ENCODE measurements around the gene RHOXF2B.
"Not testable (repeated sequence)": the region's sequence is repeated elsewhere in the genome, so short reads cannot be mapped to it uniquely, and the experiment has no call there.

The RHOXF2B gene

DNA sequence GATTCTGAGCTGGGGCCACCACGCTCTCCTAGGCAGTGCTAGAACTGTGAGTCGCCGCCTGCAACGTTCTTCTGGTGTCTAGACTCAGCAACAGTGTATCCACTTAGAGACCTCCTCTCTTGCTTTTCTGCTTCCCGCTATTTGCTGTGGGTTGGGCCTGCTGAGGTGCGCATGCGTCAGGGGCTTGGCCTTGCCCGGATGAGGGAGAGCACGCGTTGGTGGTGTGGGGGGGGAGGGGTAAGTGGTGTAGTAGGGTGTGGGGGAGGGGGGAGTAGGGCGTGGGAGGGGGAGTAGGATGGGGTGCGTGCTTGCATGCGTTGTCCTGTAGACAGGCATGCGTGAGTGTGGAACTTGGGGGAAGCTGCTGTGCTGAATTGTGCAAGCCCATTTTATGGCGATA lies at the start of gene RHOXF2B:
Gene RHOXF2B, minus strand, starts transcription at position 101 of the 400 bp plus-strand sequence. CDS start 138 bp downstream, outside the sequence.
- not testable (repeated sequence) for H3K27ac ChIP-seq (ENCODE audit: low read length); H3K36me3 ChIP-seq (ENCODE audit: control insufficient read depth, low read depth, low read length); H3K27me3 ChIP-seq (ENCODE audit: control insufficient read depth, insufficient read depth, low read length); H3K9me3 ChIP-seq (ENCODE audit: control insufficient read depth, low read depth, low read length); H3K4me1 ChIP-seq (ENCODE audit: control insufficient read depth, low read depth, low read length); H3K9ac ChIP-seq (ENCODE audit: low read length); H3K4me3 ChIP-seq (ENCODE audit: low read length)

DNA sequence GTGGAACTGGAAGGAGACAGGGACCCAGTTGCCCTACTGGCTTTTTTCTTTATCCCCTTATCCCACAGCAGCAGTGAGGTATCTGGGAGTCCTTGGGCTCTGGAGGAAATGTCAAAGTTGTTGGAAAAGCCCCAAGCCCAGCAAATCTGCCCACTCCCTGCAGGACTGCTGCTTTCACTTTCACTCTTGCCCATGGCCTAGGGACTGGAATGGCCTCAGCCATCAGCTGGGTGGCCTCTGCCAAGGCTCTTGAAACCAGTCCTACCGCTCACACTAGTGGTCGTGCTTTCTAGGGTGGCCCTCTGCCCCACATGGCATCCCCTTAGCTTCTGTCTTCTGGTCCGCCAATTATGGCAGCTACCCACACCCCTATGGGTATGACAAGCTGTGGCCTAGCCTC lies 48.0 kb upstream of the RHOXF2B start:
- no peak overlapping the region for H3K27ac ChIP-seq (ENCODE audit: low read length)
- no peak overlapping the region for H3K4me3 ChIP-seq (ENCODE audit: low read length)
- no peaks in the 10 kb centered on the region for H3K36me3 ChIP-seq (ENCODE audit: control insufficient read depth, low read depth, low read length)
- no peaks in the 10 kb centered on the region for H3K27me3 ChIP-seq (ENCODE audit: control insufficient read depth, insufficient read depth, low read length)
- peaks cover 3% of the 10 kb centered on the region for H3K4me1 ChIP-seq (ENCODE audit: control insufficient read depth, low read depth, low read length)
- H3K9ac ChIP-seq (ENCODE audit: low read length), result no peak overlapping the region
- H3K9me3 ChIP-seq (ENCODE audit: control insufficient read depth, low read depth, low read length), result peaks cover 13% of the 10 kb centered on the region

DNA sequence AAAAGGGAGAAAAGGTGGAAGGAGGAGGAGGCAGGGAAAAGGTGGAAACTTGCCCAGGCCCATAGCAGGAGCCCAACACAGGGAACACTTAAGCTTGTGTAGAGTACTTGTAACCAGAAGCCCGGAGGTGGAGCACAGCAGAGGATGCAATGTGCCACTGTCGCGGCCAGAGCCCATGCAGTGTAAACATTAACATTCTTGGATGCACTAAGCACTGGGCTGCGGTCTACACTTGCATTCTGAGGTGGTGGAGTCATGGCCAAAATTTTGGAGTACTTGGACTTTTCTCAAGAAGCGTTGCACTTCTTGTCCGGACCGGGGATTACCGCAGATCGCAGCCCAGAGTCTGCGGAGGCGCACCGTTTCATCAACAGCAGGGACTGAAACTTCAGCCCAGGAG lies 42.7 kb upstream of the RHOXF2B start:
- H3K9ac ChIP-seq (ENCODE audit: low read length), result no peak overlapping the region
- no peaks in the 10 kb centered on the region for H3K36me3 ChIP-seq (ENCODE audit: control insufficient read depth, low read depth, low read length)
- H3K27me3 ChIP-seq (ENCODE audit: control insufficient read depth, insufficient read depth, low read length), result no peaks in the 10 kb centered on the region
- H3K27ac ChIP-seq (ENCODE audit: low read length), result no peak overlapping the region
- H3K4me1 ChIP-seq (ENCODE audit: control insufficient read depth, low read depth, low read length), result peaks cover 3% of the 10 kb centered on the region
- H3K4me3 ChIP-seq (ENCODE audit: low read length), result no peak overlapping the region
- no peaks in the 10 kb centered on the region for H3K9me3 ChIP-seq (ENCODE audit: control insufficient read depth, low read depth, low read length)

DNA sequence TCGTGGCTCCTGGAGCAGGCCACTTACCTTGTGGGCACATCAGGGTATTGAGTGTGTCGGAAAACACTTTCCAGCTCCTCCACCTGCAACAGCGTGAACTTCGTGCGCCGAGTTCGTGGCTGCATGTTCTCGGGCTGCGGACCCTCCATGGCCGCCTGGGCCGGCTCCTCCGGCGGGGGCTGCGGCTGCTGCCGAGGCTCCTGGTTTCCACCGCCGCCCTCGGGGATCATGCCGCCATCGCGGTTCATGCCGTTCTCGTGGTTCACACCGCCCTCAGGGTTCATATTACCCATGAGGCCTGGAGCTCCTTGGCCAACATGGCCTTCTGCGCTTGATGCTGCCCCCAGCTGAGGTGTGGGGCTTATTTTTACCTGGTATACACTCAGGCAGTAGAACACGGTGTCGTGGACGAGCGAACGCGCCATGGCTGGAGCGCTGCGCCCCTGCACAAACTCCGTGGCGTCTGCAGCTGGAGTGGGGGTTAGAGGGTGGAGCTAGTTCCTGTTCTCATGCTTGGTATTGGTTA lies 38.0 kb upstream of the RHOXF2B start, which contains the start of gene RHOXF1:
Gene RHOXF1, minus strand, starts transcription at position 476 of the 526 bp plus-strand sequence. Its CDS starts 51 bp downstream, at position 425.
- Histone ChIP-seq H3K27ac (ENCODE audit: low read length) (no peak within 1 kb of the TSS), H3K9ac (ENCODE audit: low read length) (no peak within 1 kb of the TSS), H3K9me3 (ENCODE audit: control insufficient read depth, low read depth, low read length) (no peaks in the 10 kb centered on the region), H3K36me3 (ENCODE audit: control insufficient read depth, low read depth, low read length) (no peaks in the 10 kb centered on the region), H3K4me3 (ENCODE audit: low read length) (no peak within 1 kb of the TSS), H3K27me3 (ENCODE audit: control insufficient read depth, insufficient read depth, low read length) (no peaks in the 10 kb centered on the region), H3K4me1 (ENCODE audit: control insufficient read depth, low read depth, low read length) (no peaks in the 10 kb centered on the region)

DNA sequence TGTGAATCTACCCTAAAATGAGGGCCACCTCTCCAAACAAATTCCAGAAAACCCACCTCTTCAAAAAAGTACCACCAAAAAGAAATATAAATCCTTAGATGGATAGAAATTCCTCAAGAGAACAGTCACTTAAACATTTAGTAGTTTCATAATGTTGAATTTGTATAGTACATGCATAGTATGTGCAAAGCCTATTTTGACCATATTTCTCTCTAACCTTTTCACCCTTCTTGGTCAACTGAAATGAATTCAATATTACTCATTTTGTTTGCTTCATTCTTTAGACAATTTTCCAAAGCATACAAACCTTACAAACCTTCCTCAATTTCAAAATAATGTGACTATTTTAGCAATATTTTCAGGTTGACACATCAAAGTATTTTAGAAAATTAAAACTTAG lies 34.1 kb upstream of the RHOXF2B start:
- H3K27me3 ChIP-seq (ENCODE audit: control insufficient read depth, insufficient read depth, low read length), result no peaks in the 10 kb centered on the region
- H3K9me3 ChIP-seq (ENCODE audit: control insufficient read depth, low read depth, low read length), result peaks cover 6% of the 10 kb centered on the region
- H3K4me3 ChIP-seq (ENCODE audit: low read length), result no peak overlapping the region
- H3K4me1 ChIP-seq (ENCODE audit: control insufficient read depth, low read depth, low read length), result no peaks in the 10 kb centered on the region
- H3K27ac ChIP-seq (ENCODE audit: low read length), result no peak overlapping the region
- H3K36me3 ChIP-seq (ENCODE audit: control insufficient read depth, low read depth, low read length), result no peaks in the 10 kb centered on the region
- H3K9ac ChIP-seq (ENCODE audit: low read length), result no peak overlapping the region

DNA sequence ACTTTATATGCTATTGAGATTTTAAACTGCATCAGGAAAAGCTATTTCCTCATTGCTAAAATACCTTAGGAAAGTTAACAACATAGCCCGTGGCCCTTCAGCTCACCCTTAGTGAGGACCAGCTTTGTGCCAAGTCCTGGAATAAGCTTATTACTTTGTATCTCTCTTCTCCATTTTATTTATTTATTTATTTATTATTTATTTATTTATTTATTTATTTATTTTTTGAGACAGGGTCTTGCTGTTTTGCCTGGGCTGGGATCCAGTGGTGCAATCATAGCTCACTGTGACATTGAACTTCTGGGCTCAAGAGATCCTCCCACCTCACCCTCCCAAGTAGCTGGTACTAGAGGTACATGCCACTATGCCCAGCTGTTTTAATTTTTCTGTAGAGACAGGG lies 31.9 kb upstream of the RHOXF2B start:
- no peaks in the 10 kb centered on the region for H3K27me3 ChIP-seq (ENCODE audit: control insufficient read depth, insufficient read depth, low read length)
- no peaks in the 10 kb centered on the region for H3K4me1 ChIP-seq (ENCODE audit: control insufficient read depth, low read depth, low read length)

DNA sequence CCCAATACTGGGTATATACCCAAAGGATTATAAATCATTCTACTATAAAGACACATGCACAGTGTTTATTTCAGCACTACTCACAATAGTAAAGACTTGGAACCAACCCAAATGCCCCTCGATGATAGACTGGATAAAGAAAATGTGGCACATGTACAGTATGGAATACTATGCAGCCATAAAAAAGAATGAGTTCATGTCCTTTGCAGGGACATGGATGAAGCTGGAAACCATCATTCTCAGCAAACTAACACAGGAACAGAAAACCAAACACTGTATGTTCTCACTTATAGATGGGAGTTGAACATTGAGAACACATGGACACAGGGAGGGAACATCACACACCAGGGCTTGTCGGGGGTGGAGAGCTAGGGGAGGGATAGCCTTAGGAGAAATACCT lies 27.2 kb upstream of the RHOXF2B start:
- H3K9me3 ChIP-seq (ENCODE audit: control insufficient read depth, low read depth, low read length), result peaks cover 28% of the 10 kb centered on the region
- not testable (repeated sequence) for H3K27me3 ChIP-seq (ENCODE audit: control insufficient read depth, insufficient read depth, low read length); H3K4me3 ChIP-seq (ENCODE audit: low read length)

More for the DNA sequence above, 31.9 kb upstream of the RHOXF2B start:
- H3K9ac ChIP-seq (ENCODE audit: low read length), result no peak overlapping the region
- H3K4me3 ChIP-seq (ENCODE audit: low read length), result no peak overlapping the region
- H3K27ac ChIP-seq (ENCODE audit: low read length), result no peak overlapping the region
- no peaks in the 10 kb centered on the region for H3K36me3 ChIP-seq (ENCODE audit: control insufficient read depth, low read depth, low read length)
- peaks cover 14% of the 10 kb centered on the region for H3K9me3 ChIP-seq (ENCODE audit: control insufficient read depth, low read depth, low read length)

DNA sequence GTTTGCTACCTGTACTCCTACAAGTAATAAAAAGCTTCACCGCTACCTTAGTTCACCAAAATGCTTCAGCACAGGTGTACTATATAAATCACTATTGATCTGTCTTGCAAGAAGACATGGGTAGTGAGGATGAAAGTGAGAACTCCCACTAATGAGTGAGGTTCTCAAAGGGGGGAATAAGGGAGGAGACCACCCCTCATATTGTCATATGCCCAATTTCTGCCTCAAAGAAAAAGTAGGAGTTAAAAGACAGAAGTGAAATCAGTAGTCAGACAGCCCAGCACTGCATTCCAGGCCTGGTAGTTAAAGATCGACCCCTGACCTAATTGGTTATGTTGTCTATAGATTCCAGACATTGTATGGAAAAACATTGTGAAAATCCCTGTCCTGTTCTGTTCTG lies 23.6 kb upstream of the RHOXF2B start:
- H3K4me3 ChIP-seq (ENCODE audit: low read length); H3K9ac ChIP-seq (ENCODE audit: low read length); H3K4me1 ChIP-seq (ENCODE audit: control insufficient read depth, low read depth, low read length); H3K27me3 ChIP-seq (ENCODE audit: control insufficient read depth, insufficient read depth, low read length); H3K36me3 ChIP-seq (ENCODE audit: control insufficient read depth, low read depth, low read length); H3K27ac ChIP-seq (ENCODE audit: low read length): not testable (repeated sequence)
- H3K9me3 ChIP-seq (ENCODE audit: control insufficient read depth, low read depth, low read length), result peaks cover 23% of the 10 kb centered on the region

More for the DNA sequence above, 27.2 kb upstream of the RHOXF2B start:
- H3K27ac ChIP-seq (ENCODE audit: low read length); H3K36me3 ChIP-seq (ENCODE audit: control insufficient read depth, low read depth, low read length); H3K4me1 ChIP-seq (ENCODE audit: control insufficient read depth, low read depth, low read length); H3K9ac ChIP-seq (ENCODE audit: low read length): not testable (repeated sequence)

DNA sequence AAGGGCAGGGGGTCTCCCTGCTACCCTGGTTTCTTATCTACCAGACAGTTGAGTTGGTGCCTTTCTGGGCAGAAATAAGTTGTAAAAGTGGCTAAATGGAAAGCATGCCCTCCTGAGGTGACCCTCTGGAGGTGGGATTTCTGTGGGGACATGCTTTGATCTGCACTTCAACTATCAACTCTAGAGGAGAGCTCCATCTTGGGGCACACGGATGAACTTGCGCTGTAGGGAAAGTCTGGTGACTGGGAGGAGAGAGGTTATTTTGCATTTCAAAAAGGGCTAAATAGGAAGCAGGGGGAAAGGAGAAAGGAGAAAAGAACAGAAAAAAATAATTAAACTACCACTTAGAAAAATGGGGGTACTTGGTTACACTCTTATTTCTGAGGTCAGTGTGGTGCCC lies 12.7 kb upstream of the RHOXF2B start:
- Histone ChIP-seq H3K9me3 (ENCODE audit: control insufficient read depth, low read depth, low read length) (peaks cover 6% of the 10 kb centered on the region), H3K9ac (ENCODE audit: low read length) (no peak overlapping the region), H3K27me3 (ENCODE audit: control insufficient read depth, insufficient read depth, low read length) (no peaks in the 10 kb centered on the region)

DNA sequence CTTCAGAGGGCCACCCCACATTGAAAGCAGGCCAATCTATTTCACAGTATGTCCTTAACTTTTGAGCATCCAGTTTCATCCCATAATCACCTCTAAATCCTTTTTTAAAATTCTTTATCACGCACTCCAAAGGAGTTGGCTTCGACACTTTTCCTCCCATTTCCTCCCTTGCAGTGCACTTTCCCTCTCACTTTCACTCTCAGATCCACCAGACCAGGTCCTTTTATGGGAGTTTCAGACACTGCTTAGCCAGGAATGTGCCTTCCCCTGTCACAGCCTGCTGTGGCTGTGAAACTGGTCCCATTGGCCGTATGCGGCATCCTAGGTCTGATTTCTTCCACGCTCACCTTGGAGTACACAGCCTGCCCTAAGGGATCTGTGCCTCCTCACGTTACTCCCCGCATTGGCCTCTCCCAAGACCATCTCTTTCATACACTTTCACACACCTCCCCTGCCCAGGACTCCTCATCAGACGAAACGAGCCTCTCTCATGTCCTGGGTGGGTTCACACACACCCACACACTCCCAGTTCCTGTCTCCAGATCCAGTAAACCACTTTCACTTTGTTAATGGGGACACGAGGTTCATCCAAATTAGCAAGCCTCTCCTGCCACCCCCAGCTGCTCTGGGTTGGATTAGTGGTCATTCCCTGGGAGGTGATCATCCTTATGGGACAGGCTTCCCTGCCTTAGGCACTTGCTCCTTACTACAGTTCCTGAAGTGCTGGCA lies 10.0 kb upstream of the RHOXF2B start:
- H3K27me3 ChIP-seq (ENCODE audit: control insufficient read depth, insufficient read depth, low read length), result no peaks in the 10 kb centered on the region
- H3K4me3 ChIP-seq (ENCODE audit: low read length), result no peak overlapping the region
- H3K9ac ChIP-seq (ENCODE audit: low read length), result no peak overlapping the region

More for the DNA sequence above, 12.7 kb upstream of the RHOXF2B start:
- no peaks in the 10 kb centered on the region for H3K36me3 ChIP-seq (ENCODE audit: control insufficient read depth, low read depth, low read length)
- no peak overlapping the region for H3K4me3 ChIP-seq (ENCODE audit: low read length)
- H3K4me1 ChIP-seq (ENCODE audit: control insufficient read depth, low read depth, low read length), result peaks cover 5% of the 10 kb centered on the region
- no peak overlapping the region for H3K27ac ChIP-seq (ENCODE audit: low read length)

DNA sequence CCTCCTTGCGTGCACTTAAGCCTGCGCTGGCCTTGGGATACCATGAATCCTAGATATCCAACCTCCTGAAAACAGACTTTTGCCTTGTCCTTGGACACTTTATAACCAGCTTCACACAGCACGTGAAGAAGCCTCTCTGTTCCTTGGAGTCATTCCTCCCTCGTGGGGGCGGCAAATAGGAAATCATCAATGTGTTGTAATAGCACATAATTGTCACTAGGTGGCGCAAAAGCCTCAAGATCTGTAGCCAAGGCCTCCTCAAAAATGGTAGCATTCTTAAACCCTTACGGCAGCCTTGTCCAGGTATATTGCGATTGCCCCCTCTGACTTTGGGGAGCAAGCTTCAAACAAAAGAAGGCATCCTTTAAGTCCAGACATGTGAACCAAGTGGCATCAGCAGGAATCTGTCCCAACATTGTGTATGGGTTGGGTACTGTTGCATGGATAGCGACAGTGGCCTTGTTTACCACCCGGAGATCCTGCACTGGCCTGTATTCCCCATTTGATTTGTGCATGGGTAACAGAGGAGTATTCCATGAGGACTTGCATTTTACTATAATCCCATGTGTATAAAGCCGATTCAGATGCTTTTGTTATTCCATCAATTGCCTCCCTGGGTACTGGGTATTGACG lies 8.2 kb upstream of the RHOXF2B start:
- H3K4me3 ChIP-seq (ENCODE audit: low read length); H3K9me3 ChIP-seq (ENCODE audit: control insufficient read depth, low read depth, low read length); H3K4me1 ChIP-seq (ENCODE audit: control insufficient read depth, low read depth, low read length); H3K9ac ChIP-seq (ENCODE audit: low read length); H3K27ac ChIP-seq (ENCODE audit: low read length); H3K36me3 ChIP-seq (ENCODE audit: control insufficient read depth, low read depth, low read length); H3K27me3 ChIP-seq (ENCODE audit: control insufficient read depth, insufficient read depth, low read length): not testable (repeated sequence)

More for the DNA sequence above, 10.0 kb upstream of the RHOXF2B start:
- Histone ChIP-seq H3K4me1 (ENCODE audit: control insufficient read depth, low read depth, low read length) (peaks cover 5% of the 10 kb centered on the region), H3K36me3 (ENCODE audit: control insufficient read depth, low read depth, low read length) (no peaks in the 10 kb centered on the region), H3K9me3 (ENCODE audit: control insufficient read depth, low read depth, low read length) (peaks cover 6% of the 10 kb centered on the region), H3K27ac (ENCODE audit: low read length) (no peak overlapping the region)

DNA sequence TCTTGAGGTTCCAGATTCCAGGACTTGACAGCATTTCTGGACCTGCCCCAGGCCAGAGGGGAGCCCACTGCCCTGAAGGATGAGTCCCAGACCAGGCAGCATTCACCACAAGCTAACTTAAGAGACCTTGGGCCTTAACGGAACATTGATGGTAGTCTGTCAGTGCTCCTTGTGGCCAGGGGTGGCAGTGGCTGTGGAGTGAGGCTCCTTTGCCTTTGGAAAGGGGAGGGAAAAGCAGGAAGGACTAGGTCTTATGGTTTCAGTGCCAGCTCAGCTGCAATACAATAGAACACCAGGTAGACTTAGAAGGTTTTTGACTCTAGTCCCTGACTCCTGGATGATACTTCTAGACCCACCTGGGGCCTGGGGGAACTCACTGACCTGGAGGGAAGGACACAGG lies 11.3 kb downstream of the RHOXF2B start:
- not testable (repeated sequence) for H3K4me3 ChIP-seq (ENCODE audit: low read length); H3K9me3 ChIP-seq (ENCODE audit: control insufficient read depth, low read depth, low read length); H3K27ac ChIP-seq (ENCODE audit: low read length); H3K27me3 ChIP-seq (ENCODE audit: control insufficient read depth, insufficient read depth, low read length); H3K4me1 ChIP-seq (ENCODE audit: control insufficient read depth, low read depth, low read length); H3K36me3 ChIP-seq (ENCODE audit: control insufficient read depth, low read depth, low read length); H3K9ac ChIP-seq (ENCODE audit: low read length)

All from iPS-18a (cell line).